Chondrocyte (in vitro differentiated cells): Measurements from ENCODE around the gene IFT122. TPM values are rescaled to one million over a fixed set of nuclear protein-coding genes. Genes with fewer than 3 reads are reported as not detected.
A peak's percentile ranks its signal among the peaks of the same experiment; 100 is the strongest.
"Not testable (repeated sequence)": the region's sequence is repeated elsewhere in the genome, so short reads cannot be mapped to it uniquely, and the experiment has no call there.

ENCODE experiments used
- DNase-seq: peaks from one replicate; pipeline ENCODE4 v3.0.0; 2021; ENCODE audit warnings: mixed read lengths, low spot score
- H3K27ac Mint-ChIP-seq: one replicate; pipeline ENCODE4 v1.8.0; 2021; ENCODE audit warnings: mild to moderate bottlenecking, moderate library complexity, mixed read lengths; ENCODE audit not compliant: unreplicated experiment
- H3K27me3 Mint-ChIP-seq: 2 replicates; pipeline ENCODE4 v1.8.0; 2021; ENCODE audit warnings: low read depth, mixed read lengths
- H3K36me3 Mint-ChIP-seq: 2 replicates; pipeline ENCODE4 v1.8.0; 2021; ENCODE audit warnings: low read depth, mixed read lengths
- H3K4me1 Mint-ChIP-seq: 2 replicates; pipeline ENCODE4 v1.8.0; 2021; ENCODE audit warnings: low read depth, mild to moderate bottlenecking, mixed read lengths
- H3K4me3 Mint-ChIP-seq: one replicate; pipeline ENCODE4 v1.8.0; 2021; ENCODE audit warnings: mild to moderate bottlenecking, moderate library complexity, mixed read lengths; ENCODE audit not compliant: unreplicated experiment
- H3K9me3 Mint-ChIP-seq: 2 replicates; pipeline ENCODE4 v1.8.0; 2021; ENCODE audit warnings: low read depth, mixed read lengths
- total RNA-seq: library from RNA; stranded (reverse); gene quantifications from 3 replicates; pipeline ENCODE4 v1.2.1, GENCODE V29; 2021
- TF ChIP-seq, protein P1 (sequence below): fragments of 200-600 bp; sonication (generic); IDR thresholded peaks from 2 replicates; pipeline ENCODE4 v1.5.0; 2021; ENCODE audit warnings: antibody characterized with exemption, mild to moderate bottlenecking, moderate library complexity

IFT122 gene
- total RNA-seq, 1 donor from 2014 or later = 16.2 TPM

DNA sequence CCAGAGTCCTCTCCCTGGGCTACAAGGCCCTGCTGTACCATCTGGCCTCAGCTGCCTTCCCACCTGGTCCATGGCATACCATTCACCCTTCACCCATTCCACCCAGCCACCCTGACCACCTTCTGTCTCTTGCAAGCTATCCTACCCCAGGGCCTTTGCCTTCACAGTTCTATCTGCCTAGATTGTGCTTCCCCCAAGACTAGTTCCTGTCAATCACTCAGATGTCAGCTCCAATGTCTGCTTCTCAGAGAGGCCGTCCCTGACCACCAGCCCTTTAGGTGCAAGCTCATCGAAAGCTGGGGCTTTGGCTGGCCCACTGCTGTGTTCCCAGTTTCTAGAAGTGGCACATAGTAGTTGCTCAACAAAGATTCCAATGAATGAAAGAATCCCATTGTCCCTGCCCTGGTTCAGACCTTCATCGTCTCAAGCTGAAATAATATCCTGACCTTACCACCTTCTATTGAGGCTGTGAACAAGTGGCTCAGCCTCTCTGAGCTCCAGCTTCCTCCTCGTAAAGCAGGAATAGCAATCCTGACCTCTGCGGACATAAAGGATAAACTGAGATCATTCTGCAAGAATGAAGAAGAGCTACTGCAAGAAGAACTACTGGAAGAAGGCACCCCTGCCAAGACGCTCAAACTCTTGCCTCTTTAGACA lies 27.4 kb upstream of the IFT122 start:
- Mint-ChIP-seq H3K4me3 (no peak overlapping the region), H3K9me3 (no peaks in the 10 kb centered on the region), H3K27me3 (no peaks in the 10 kb centered on the region), H3K36me3 (no peaks in the 10 kb centered on the region), H3K4me1 (peaks cover 17% of the 10 kb centered on the region), H3K27ac (no peak overlapping the region)
- TF ChIP-seq, protein P1, sequence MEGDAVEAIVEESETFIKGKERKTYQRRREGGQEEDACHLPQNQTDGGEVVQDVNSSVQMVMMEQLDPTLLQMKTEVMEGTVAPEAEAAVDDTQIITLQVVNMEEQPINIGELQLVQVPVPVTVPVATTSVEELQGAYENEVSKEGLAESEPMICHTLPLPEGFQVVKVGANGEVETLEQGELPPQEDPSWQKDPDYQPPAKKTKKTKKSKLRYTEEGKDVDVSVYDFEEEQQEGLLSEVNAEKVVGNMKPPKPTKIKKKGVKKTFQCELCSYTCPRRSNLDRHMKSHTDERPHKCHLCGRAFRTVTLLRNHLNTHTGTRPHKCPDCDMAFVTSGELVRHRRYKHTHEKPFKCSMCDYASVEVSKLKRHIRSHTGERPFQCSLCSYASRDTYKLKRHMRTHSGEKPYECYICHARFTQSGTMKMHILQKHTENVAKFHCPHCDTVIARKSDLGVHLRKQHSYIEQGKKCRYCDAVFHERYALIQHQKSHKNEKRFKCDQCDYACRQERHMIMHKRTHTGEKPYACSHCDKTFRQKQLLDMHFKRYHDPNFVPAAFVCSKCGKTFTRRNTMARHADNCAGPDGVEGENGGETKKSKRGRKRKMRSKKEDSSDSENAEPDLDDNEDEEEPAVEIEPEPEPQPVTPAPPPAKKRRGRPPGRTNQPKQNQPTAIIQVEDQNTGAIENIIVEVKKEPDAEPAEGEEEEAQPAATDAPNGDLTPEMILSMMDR = no peak
- no peak for DNase-seq

DNA sequence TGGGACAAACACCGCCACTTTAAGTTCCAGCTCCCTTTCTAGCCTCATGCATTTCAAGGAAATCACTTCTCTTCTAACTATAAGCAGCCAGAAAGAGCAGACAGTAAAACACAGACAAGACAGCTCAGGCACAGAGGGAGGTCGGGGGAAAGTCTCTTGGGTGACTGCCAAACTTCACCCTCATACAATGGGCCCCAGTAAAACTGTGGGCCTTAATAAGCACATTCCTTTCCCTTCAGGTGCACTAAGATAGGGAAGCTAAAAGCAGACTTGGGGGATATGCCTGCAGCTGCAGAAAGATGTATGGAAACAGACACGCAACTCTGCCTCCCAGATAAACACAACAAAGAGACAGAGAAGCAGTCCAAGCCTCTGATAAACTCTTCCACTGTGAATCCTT lies 26.8 kb upstream of the IFT122 start:
- not testable (repeated sequence) for H3K4me3 Mint-ChIP-seq, H3K36me3 Mint-ChIP-seq, H3K9me3 Mint-ChIP-seq, H3K27me3 Mint-ChIP-seq, H3K27ac Mint-ChIP-seq, DNase-seq
- H3K4me1 Mint-ChIP-seq = peaks cover 17% of the 10 kb centered on the region

DNA sequence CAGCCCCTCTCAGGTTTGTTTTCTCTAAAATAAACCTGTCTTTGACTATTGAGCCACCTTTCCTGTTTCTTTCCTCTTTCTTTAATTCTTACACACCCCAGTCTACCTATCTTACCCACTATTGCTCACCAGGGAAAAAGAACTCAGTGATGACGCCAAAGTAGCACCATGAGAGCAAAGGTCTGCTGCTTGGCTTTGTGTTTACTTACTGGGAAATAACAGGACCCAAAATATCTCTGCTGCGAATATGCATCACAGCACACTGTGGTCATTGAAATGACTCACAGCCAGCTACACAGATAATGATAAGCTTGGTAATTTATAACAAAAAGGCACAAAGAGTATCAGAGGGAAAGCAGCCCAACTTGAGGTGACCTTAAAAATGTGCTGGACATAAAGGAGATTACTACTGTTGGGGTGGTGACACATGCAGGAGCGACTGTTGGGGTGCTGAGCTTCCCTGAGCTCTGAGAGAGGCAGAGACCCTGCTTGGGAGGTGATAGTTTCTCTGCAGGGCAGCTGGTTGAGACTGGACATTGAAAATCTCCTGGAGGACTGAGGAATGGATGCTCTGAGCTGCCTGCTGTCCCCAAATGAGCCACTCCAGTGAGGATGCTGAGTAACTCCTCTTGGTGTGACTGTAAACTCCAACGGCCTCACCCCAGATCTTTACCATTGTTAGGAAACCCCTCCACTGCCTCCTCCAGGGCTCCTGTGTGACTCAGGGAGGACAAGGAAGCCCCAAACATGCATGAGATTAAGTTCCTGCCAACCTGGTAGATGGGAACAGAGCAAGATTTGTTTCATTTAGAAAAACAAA lies 26.1 kb upstream of the IFT122 start:
- H3K27me3 Mint-ChIP-seq = no peaks in the 10 kb centered on the region
- H3K27ac Mint-ChIP-seq = peak overlapping the region; percentile 13
- no peak for DNase-seq

DNA sequence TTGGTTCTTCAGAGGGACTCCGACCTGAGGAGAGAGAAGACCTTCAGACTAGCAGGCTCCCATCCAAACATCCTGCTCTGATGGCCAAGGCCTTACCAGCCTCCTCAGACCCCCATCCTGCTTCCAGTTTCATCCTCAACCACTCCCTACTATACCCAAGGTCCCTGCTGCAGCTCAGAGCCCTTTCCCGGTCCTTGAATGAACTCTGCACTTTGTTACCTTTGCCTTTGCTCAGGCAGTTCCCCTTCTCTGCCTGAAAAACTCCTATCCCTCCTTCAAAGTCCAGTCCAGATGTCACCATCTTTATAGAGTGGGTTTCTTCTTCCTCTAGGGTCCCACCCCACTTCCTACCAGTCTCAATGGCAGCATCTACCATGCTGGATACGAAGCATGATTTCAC lies 24.6 kb upstream of the IFT122 start:
- no peaks in the 10 kb centered on the region for H3K27me3 Mint-ChIP-seq
- TF ChIP-seq, protein P1 = no peak
- H3K4me3 Mint-ChIP-seq = no peak overlapping the region
- DNase-seq = no peak
- peaks cover 17% of the 10 kb centered on the region for H3K4me1 Mint-ChIP-seq
- no peaks in the 10 kb centered on the region for H3K9me3 Mint-ChIP-seq
- H3K27ac Mint-ChIP-seq = no peak overlapping the region
- H3K36me3 Mint-ChIP-seq = no peaks in the 10 kb centered on the region

More for the DNA sequence above, 26.1 kb upstream of the IFT122 start:
- H3K36me3 Mint-ChIP-seq = no peaks in the 10 kb centered on the region
- H3K4me3 Mint-ChIP-seq = no peak overlapping the region
- peaks cover 17% of the 10 kb centered on the region for H3K4me1 Mint-ChIP-seq
- no peaks in the 10 kb centered on the region for H3K9me3 Mint-ChIP-seq
- TF ChIP-seq, protein P1 = no peak

DNA sequence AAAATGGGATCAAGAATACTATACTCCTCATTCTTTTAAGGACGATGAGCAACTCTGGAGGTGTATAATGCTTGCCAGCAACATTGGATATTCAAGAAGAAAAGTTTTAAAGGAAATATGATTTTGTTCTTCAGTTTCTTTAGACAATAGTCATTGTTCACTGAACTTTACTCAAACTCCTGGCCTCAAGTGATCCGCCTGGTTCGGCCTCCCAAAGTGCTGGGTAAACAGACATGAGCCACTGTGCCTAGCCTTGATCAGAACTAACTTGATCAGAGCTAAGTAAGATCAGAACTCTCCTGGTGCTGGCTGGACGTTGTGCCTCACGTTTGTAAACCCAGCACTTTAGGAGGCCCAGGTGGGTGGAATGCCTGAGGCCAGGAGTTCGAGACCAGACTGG lies 24.2 kb upstream of the IFT122 start:
- Mint-ChIP-seq H3K9me3 (no peaks in the 10 kb centered on the region), H3K27me3 (no peaks in the 10 kb centered on the region)
- TF ChIP-seq, protein P1 = no peak

More for the DNA sequence above, 24.2 kb upstream of the IFT122 start:
- no peak overlapping the region for H3K27ac Mint-ChIP-seq
- DNase-seq = no peak
- no peaks in the 10 kb centered on the region for H3K36me3 Mint-ChIP-seq
- no peak overlapping the region for H3K4me3 Mint-ChIP-seq
- peaks cover 17% of the 10 kb centered on the region for H3K4me1 Mint-ChIP-seq
